Ovary (tissue), 9 donors: ENCODE data around the gene TRMT61A. TPM values are rescaled to one million over a fixed set of nuclear protein-coding genes. Genes with fewer than 3 reads are reported as not detected.

Experiments used
- DNase-seq, 5 donors: peaks; one replicate each; pipeline ENCODE4 v3.0.0-alpha.2; 2019 to 2020
- H3K27ac ChIP-seq, 2 donors: fragments of 200-600 bp; one replicate each; pipeline versions ENCODE4 v1.5.1 to v1.8.0; 2019 to 2022
- H3K27me3 ChIP-seq: fragments of 200-600 bp; one replicate; pipeline ENCODE4 v1.8.0; 2022
- H3K36me3 ChIP-seq: fragments of 200-600 bp; sonication (generic); one replicate; pipeline ENCODE4 v1.5.1; 2019
- H3K4me1 ChIP-seq: one replicate; pipeline ENCODE4 v1.8.1; 2013; ENCODE audit warnings: mild to moderate bottlenecking, moderate library complexity; ENCODE audit not compliant: insufficient read depth
- H3K4me3 ChIP-seq: fragments of 200-600 bp; sonication (generic); one replicate; pipeline ENCODE4 v1.5.1; 2017
- H3K9me3 ChIP-seq, 2 donors: fragments of 200-600 bp in 1 of 2; sonication (generic) in 1 of 2; one replicate each; pipeline versions ENCODE4 v1.5.1 to v1.8.1; 2013 to 2019; ENCODE audit warnings: mild to moderate bottlenecking in 1 of 2, moderate library complexity in 1 of 2
- CTCF ChIP-seq, 3 donors: fragments of 450-650 bp in 2 of 3; fragments of 200-600 bp in 1 of 3; IDR thresholded peaks; one replicate each; pipeline versions ENCODE4 v1.5.1 to v1.8.0; 2016 to 2022; ENCODE audit warnings: antibody characterized with exemption in 3 of 3, mild to moderate bottlenecking in 1 of 3
- EP300 ChIP-seq: sonication (generic); formaldehyde crosslinking; IDR thresholded peaks from one replicate; pipeline ENCODE4 v1.6.1; 2017; ENCODE audit warnings: antibody characterized with exemption
- POLR2A ChIP-seq: fragments of 450-650 bp; IDR thresholded peaks from one replicate; pipeline ENCODE4 v1.6.1; 2017; ENCODE audit warnings: antibody characterized with exemption, mild to moderate bottlenecking, moderate library complexity
- WGBS, 3 donors: extraction: QIAGEN DNeasy Blood & Tissue Kit in 1 of 3; methylation state at CpG; one replicate each; pipeline versions ENCODE4 v1.1.5 to v1.1.7; 2013 to 2017; 5-methylcytosine and 5-hydroxymethylcytosine counted together
- intact Hi-C, 4 donors: fragments of 100-400 bp; cut with DNase I; formaldehyde crosslinking; loops; one replicate each; pipeline versions ENCODE4 v1.11.0 to v1.15.1; 2022 to 2023
- polyA plus RNA-seq, 2 donors: library from polyadenylated mRNA; stranded (reverse); fragments of 200-250 nt in 1 of 2; fragments of 350-450 nt in 1 of 2; fragmentation: Illumina TruSeq in 1 of 2; extraction: RNeasy Lipid Tissue Mini Kit (QIAGEN cat#74804) in 1 of 2; gene quantifications; one replicate each; pipeline ENCODE4 v1.2.3, GENCODE V29; 2013 to 2014
- total RNA-seq, 7 donors: library from RNA; depleted of rRNA in 2 of 7; stranded (reverse); fragments of >200 nt in 2 of 7; fragmentation: NEBNext Ultra II Directional in 3 of 7; extraction: Animal tissue kit (Norgen Biotek cat#: 25700) in 3 of 7; gene quantifications; one replicate each; pipeline versions ENCODE4 v1.1.0 to v1.2.4, GENCODE V29; 2016 to 2023
- donor health status: DM: no; HTN: no; CAD: no; lungs with moderate emphysema.
- donor health status: DM: no; HTN: no; CAD: no.
- donor health status: Bipolar disorder and iron deficiency.
- donor health status: DM: yes; HTN: yes; CAD: no.
- donor health status: DM: no; HTN: no; CAD: no.
- donor health status: DM: yes; HTN: yes; CAD: no.

Gene TRMT61A
- total and polyA plus RNA-seq, 9 donors = 0.62 to 20.9 (median 12.8) TPM

DNA sequence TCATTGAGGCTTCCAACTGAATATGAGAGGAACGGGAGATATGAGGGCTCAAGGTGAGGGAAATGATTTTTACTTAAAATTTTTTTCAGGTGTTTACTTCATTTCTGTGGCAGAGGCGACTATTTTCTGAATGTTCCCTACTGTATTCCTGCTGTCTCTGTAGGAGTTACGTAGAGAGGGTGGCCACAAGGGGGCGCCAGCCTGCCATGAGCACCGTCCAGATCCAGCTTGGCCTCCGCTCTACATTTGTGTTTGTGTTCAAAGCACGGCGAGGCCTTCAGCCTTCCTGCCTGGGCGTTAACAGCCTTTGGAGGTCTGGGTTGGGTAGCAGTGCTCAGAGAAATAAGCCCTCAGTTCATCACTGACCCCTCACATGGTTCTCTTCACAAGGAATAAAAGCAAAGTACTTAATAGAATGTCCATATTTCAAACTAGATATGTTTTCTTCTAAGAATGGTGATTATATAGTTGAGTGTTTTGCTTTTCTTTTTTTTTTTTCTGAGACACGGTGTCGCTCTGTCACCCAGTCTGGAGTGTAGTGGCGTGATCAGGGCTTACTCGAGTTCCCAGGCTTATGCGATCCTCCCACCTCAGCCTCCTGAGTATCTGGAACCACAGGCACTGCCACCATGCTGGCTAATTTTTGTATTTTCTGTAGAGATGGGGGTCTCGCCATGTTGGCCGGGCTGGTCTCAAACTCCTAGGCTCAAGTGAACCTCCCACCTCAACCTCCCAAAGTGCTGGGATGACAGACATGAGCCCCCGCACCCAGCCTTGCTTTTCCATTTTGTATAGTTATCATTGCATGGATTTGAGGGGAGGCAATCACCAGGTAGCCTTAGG lies 28.6 kb upstream of the TRMT61A start:
- Histone ChIP-seq H3K27me3 (no peaks in the 10 kb centered on the region), H3K36me3 (no peaks in the 10 kb centered on the region), H3K4me1 (peaks cover 7% of the 10 kb centered on the region), H3K4me3 (no peak overlapping the region), H3K9me3 (no peaks in the 10 kb centered on the region), H3K27ac (no peak overlapping the region)
- 35 to 39% (median 37%) methylated on average over 17 of the region's 17 CpGs for WGBS, 3 donors
- no peak for TF ChIP-seq POLR2A
- peak; percentile 83 to 89 (median 86) for TF ChIP-seq CTCF (IDR thresholded peaks at IDR 0.05)
- TF ChIP-seq EP300 = no peak
- intact Hi-C loops = loop anchor here in 2 of 4 donors (5.0 kb wide), 2 partner anchors 42 to 47 kb away; no protein-coding TSS in a partner anchor
- peak; percentile 90 to 96 (median 95) for DNase-seq

- WGBS, 3 donors = 68 to 80% (median 73%) methylated on average over 11 of the region's 11 CpGs
Measured at GRCh38 chr14:103501041-103501870, 27.7 kb upstream of the TRMT61A start.

DNA sequence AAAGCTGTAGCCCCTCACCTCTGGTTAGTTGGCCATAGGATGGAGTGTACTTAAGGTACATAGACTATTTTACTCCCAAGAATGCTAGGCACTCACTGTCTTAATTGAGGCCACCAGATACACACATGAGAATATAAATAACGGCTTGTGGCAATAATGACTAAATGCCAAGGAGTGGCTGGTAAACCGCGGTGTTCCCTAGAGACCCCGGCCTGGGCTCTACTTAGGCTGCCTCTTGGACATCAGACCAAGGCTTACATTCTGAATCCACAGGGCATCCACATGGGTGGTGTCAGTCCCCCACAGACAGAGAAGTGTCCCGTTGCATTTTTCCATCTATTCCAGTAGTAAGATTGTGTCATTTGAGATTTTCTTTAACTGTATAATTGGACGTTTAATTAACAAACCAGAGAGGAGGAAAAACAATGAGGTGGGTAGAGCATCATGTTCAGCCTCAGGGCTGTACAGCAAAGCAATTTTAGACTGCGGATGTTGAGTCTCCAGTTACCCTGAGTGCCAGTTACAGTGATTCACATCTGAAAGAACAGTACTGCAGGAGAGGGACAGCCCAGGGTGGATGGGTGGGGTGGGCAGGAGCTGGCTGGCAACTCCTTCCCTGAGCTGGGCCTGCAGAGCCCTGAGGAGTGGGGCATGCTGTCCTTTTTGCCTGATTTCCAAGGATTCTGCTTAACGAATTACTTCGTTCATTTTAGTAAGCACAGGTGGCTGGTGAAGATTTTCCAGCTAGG lies 26.9 kb upstream of the TRMT61A start:
- Histone ChIP-seq H3K4me1 (peaks cover 7% of the 10 kb centered on the region), H3K36me3 (no peaks in the 10 kb centered on the region), H3K27me3 (no peaks in the 10 kb centered on the region), H3K4me3 (no peak overlapping the region), H3K27ac (no peak overlapping the region), H3K9me3 (no peaks in the 10 kb centered on the region)
- intact Hi-C loops = loop anchor here in 2 of 4 donors (5.0 kb wide), 2 partner anchors 40 to 45 kb away; no protein-coding TSS in a partner anchor
- DNase-seq = peak in 1 of 5 donors; percentile 13
- WGBS, 3 donors = 88 to 89% (median 89%) methylated on average over 9 of the region's 9 CpGs
- no peak for TF ChIP-seq POLR2A
- TF ChIP-seq CTCF (IDR thresholded peaks at IDR 0.05) = no peak
- no peak for TF ChIP-seq EP300

More at GRCh38 chr14:103501041-103501870, 27.7 kb upstream of the TRMT61A start:
- TF ChIP-seq CTCF (IDR thresholded peaks at IDR 0.05) (no peak), POLR2A (no peak), EP300 (no peak)
- Histone ChIP-seq H3K36me3 (no peaks in the 10 kb centered on the region), H3K4me1 (peaks cover 7% of the 10 kb centered on the region), H3K4me3 (no peak overlapping the region), H3K9me3 (no peaks in the 10 kb centered on the region), H3K27ac (no peak overlapping the region), H3K27me3 (no peaks in the 10 kb centered on the region)
- peak in 1 of 5 donors; percentile 12 for DNase-seq
- intact Hi-C loops = loop anchor here in 2 of 4 donors (5.0 kb wide), 2 partner anchors 41 to 46 kb away; no protein-coding TSS in a partner anchor

- Histone ChIP-seq H3K4me1 (peaks cover 9% of the 10 kb centered on the region), H3K9me3 (no peaks in the 10 kb centered on the region), H3K27ac (no peak overlapping the region), H3K4me3 (no peak overlapping the region), H3K36me3 (no peaks in the 10 kb centered on the region), H3K27me3 (no peaks in the 10 kb centered on the region)
- 94 to 95% (median 95%) methylated on average over 18 of the region's 18 CpGs for WGBS, 3 donors
- TF ChIP-seq CTCF (IDR thresholded peaks at IDR 0.05) (no peak), EP300 (no peak), POLR2A (no peak)
- peak in 1 of 5 donors; percentile 14 for DNase-seq
- intact Hi-C loops = loop anchor here in 2 of 4 donors (5.0 kb wide), 2 partner anchors 39 to 44 kb away; no protein-coding TSS in a partner anchor
Measured at GRCh38 chr14:103502877-103503276, 26.1 kb upstream of the TRMT61A start.
